Thymus (tissue), 11 donors: Measurements from ENCODE around the gene RIMBP3B. TPM values are rescaled to one million over a fixed set of nuclear protein-coding genes. Genes with fewer than 3 reads are reported as not detected.
"Not testable (repeated sequence)": the region's sequence is repeated elsewhere in the genome, so short reads cannot be mapped to it uniquely, and the experiment has no call there.

ENCODE experiments used
- DNase-seq, 9 donors: peaks; one replicate each; pipeline ENCODE4 v3.0.0-alpha.2; 2013; ENCODE audit warnings: low spot score in 9 of 9, low read depth in 6 of 9, missing footprints in 1 of 9
- H3K27ac ChIP-seq, 2 donors: one replicate each; pipeline ENCODE4 v1.5.1; 2013; ENCODE audit warnings: control low read depth in 1 of 2, low read depth in 1 of 2, low read length in 1 of 2, mild to moderate bottlenecking in 1 of 2, moderate library complexity in 1 of 2
- H3K27me3 ChIP-seq, 2 donors: one replicate each; pipeline ENCODE4 v1.5.1; 2013; ENCODE audit warnings: low read length in 1 of 2; ENCODE audit not compliant: control insufficient read depth in 2 of 2, insufficient read depth in 1 of 2
- H3K36me3 ChIP-seq, 2 donors: one replicate each; pipeline ENCODE4 v1.5.1; 2013; ENCODE audit warnings: low read length in 1 of 2, mild to moderate bottlenecking in 1 of 2, moderate library complexity in 1 of 2; ENCODE audit not compliant: control insufficient read depth in 2 of 2, insufficient read depth in 2 of 2
- H3K4me1 ChIP-seq, 2 donors: one replicate each; pipeline ENCODE4 v1.5.1; 2013; ENCODE audit warnings: low read length in 2 of 2; ENCODE audit not compliant: control insufficient read depth in 2 of 2, insufficient read depth in 2 of 2
- H3K4me3 ChIP-seq, 2 donors: one replicate each; pipeline ENCODE4 v1.5.1; 2013; ENCODE audit warnings: low read length in 2 of 2, control low read depth in 1 of 2, mild to moderate bottlenecking in 1 of 2
- H3K9me3 ChIP-seq, 2 donors: one replicate each; pipeline ENCODE4 v1.5.1; 2013; ENCODE audit warnings: low read length in 1 of 2, mild to moderate bottlenecking in 1 of 2; ENCODE audit not compliant: control insufficient read depth in 2 of 2, insufficient read depth in 1 of 2
- whole genome bisulfite sequencing: extraction: QIAGEN DNeasy Blood & Tissue Kit; methylation state at CpG from one replicate; pipeline ENCODE4 v1.1.7; 2013; 5-methylcytosine and 5-hydroxymethylcytosine counted together
- polyA plus RNA-seq: library from polyadenylated mRNA; stranded (reverse); fragments of 200-250 nt; gene quantifications from one replicate; pipeline ENCODE4 v1.2.3, GENCODE V29; 2013
- total RNA-seq: library from RNA; stranded (reverse); fragments of 120-200 nt; gene quantifications from one replicate; pipeline ENCODE4 v1.2.4, GENCODE V29; 2013
- donor health status: healthy.

RIMBP3B gene
- total and polyA plus RNA-seq, 2 donors, result 0.68 to 0.85 TPM

- not testable (repeated sequence) for H3K36me3 ChIP-seq, H3K9me3 ChIP-seq, DNase-seq, H3K27ac ChIP-seq, H3K4me3 ChIP-seq, H3K27me3 ChIP-seq, H3K4me1 ChIP-seq
- WGBS, result 88% methylated on average over 1 of the region's 4 CpGs
These were observed 18.2 kb upstream of the RIMBP3B start for GRCh38 chr22:21365337-21365736.

- not testable (repeated sequence) for H3K27ac ChIP-seq, H3K36me3 ChIP-seq, H3K9me3 ChIP-seq, H3K4me3 ChIP-seq, H3K27me3 ChIP-seq, H3K4me1 ChIP-seq, DNase-seq
- 98% methylated on average over 3 of the region's 12 CpGs for WGBS
These were observed 14.8 kb upstream of the RIMBP3B start for GRCh38 chr22:21368603-21369310.

- not testable (repeated sequence) for H3K36me3 ChIP-seq, H3K9me3 ChIP-seq, DNase-seq, H3K27me3 ChIP-seq, H3K4me1 ChIP-seq, H3K4me3 ChIP-seq, H3K27ac ChIP-seq
- WGBS, result no CpG with 5 or more reads among the region's 4 CpGs
These were observed 7.7 kb upstream of the RIMBP3B start for GRCh38 chr22:21375880-21376279.

- not testable (repeated sequence) for H3K4me1 ChIP-seq, DNase-seq, H3K9me3 ChIP-seq, H3K27me3 ChIP-seq, H3K27ac ChIP-seq, H3K4me3 ChIP-seq, H3K36me3 ChIP-seq
- WGBS, result no CpG with 5 or more reads among the region's 79 CpGs
These were observed 1.2 kb downstream of the RIMBP3B start for GRCh38 chr22:21384468-21385357.

- H3K27me3 ChIP-seq, H3K27ac ChIP-seq, H3K4me3 ChIP-seq, H3K36me3 ChIP-seq, H3K9me3 ChIP-seq, DNase-seq, H3K4me1 ChIP-seq: not testable (repeated sequence)
- no CpG with 5 or more reads among the region's 7 CpGs for WGBS
These were observed 5.9 kb downstream of the RIMBP3B start for GRCh38 chr22:21389480-21389879.

GRCh38 chr22:21390013-21390412, 6.5 kb downstream of the RIMBP3B start:
- DNase-seq, H3K9me3 ChIP-seq, H3K27me3 ChIP-seq, H3K4me3 ChIP-seq, H3K4me1 ChIP-seq, H3K36me3 ChIP-seq, H3K27ac ChIP-seq: not testable (repeated sequence)
- WGBS, result no CpG with 5 or more reads among the region's 9 CpGs

- H3K9me3 ChIP-seq, DNase-seq, H3K27ac ChIP-seq, H3K36me3 ChIP-seq, H3K4me3 ChIP-seq, H3K4me1 ChIP-seq, H3K27me3 ChIP-seq: not testable (repeated sequence)
- WGBS, result no CpG with 5 or more reads among the region's 7 CpGs
These were observed 11.1 kb downstream of the RIMBP3B start for GRCh38 chr22:21394613-21395012.

GRCh38 chr22:21401197-21401969, 17.8 kb downstream of the RIMBP3B start:
- H3K27ac ChIP-seq, H3K9me3 ChIP-seq, H3K4me1 ChIP-seq, H3K27me3 ChIP-seq, DNase-seq, H3K36me3 ChIP-seq, H3K4me3 ChIP-seq: not testable (repeated sequence)
- no CpG with 5 or more reads among the region's 21 CpGs for WGBS

GRCh38 chr22:21402763-21403314, 19.3 kb downstream of the RIMBP3B start:
- not testable (repeated sequence) for H3K4me1 ChIP-seq, H3K9me3 ChIP-seq, DNase-seq, H3K4me3 ChIP-seq, H3K36me3 ChIP-seq, H3K27ac ChIP-seq, H3K27me3 ChIP-seq
- 100% methylated on average over 1 of the region's 5 CpGs for WGBS
